Osteocyte (in vitro differentiated cells): ENCODE results near the gene TUBB2B. TPM values are rescaled to one million over a fixed set of nuclear protein-coding genes. Genes with fewer than 3 reads are reported as not detected.

Experiments
- DNase-seq: peaks from one replicate; pipeline ENCODE4 v3.0.0; 2021; ENCODE audit warnings: mixed read lengths; ENCODE audit not compliant: unreplicated experiment; ENCODE audit errors: extremely low spot score
- H3K27ac Mint-ChIP-seq: one replicate; pipeline ENCODE4 v1.8.0; 2021; ENCODE audit warnings: mild to moderate bottlenecking, mixed read lengths; ENCODE audit not compliant: unreplicated experiment
- H3K27me3 Mint-ChIP-seq: one replicate; pipeline ENCODE4 v1.8.0; 2021; ENCODE audit warnings: mixed read lengths; ENCODE audit not compliant: unreplicated experiment
- H3K36me3 Mint-ChIP-seq: one replicate; pipeline ENCODE4 v1.8.0; 2021; ENCODE audit warnings: mixed read lengths; ENCODE audit not compliant: unreplicated experiment
- H3K4me1 Mint-ChIP-seq: one replicate; pipeline ENCODE4 v1.8.0; 2021; ENCODE audit warnings: mixed read lengths; ENCODE audit not compliant: unreplicated experiment
- H3K4me3 Mint-ChIP-seq: one replicate; pipeline ENCODE4 v1.8.0; 2021; ENCODE audit warnings: mild to moderate bottlenecking, moderate library complexity, mixed read lengths; ENCODE audit not compliant: unreplicated experiment
- H3K9me3 Mint-ChIP-seq: one replicate; pipeline ENCODE4 v1.8.0; 2021; ENCODE audit warnings: mixed read lengths; ENCODE audit not compliant: unreplicated experiment
- CTCF ChIP-seq: fragments of 200-600 bp; sonication (generic); IDR thresholded peaks from 2 replicates; pipeline ENCODE4 v1.5.0; 2021; ENCODE audit warnings: antibody characterized with exemption, mild to moderate bottlenecking, moderate library complexity
- total RNA-seq: library from RNA; stranded (reverse); gene quantifications from 2 replicates; pipeline ENCODE4 v1.2.1, GENCODE V29; 2021

Gene TUBB2B
- total RNA-seq, 1 donor from 2014 or later, result 61.7 TPM

- Mint-ChIP-seq H3K9me3 (no peaks in the 10 kb centered on the region), H3K4me1 (peaks cover 26% of the 10 kb centered on the region), H3K27me3 (no peaks in the 10 kb centered on the region), H3K36me3 (peaks cover 8% of the 10 kb centered on the region), H3K4me3 (no peak overlapping the region), H3K27ac (no peak overlapping the region)
- TF ChIP-seq CTCF, result no peak
- no peak for DNase-seq
Observed at GRCh38 chr6:3261921-3262320, 34.5 kb upstream of the TUBB2B start.

- no peak for TF ChIP-seq CTCF
- Mint-ChIP-seq H3K9me3 (no peaks in the 10 kb centered on the region), H3K27me3 (no peaks in the 10 kb centered on the region), H3K4me1 (peaks cover 26% of the 10 kb centered on the region), H3K36me3 (peaks cover 8% of the 10 kb centered on the region), H3K27ac (peak overlapping the region; percentile 72), H3K4me3 (no peak overlapping the region)
- DNase-seq, result no peak
Observed at GRCh38 chr6:3261518-3261820, 34.0 kb upstream of the TUBB2B start.

- Mint-ChIP-seq H3K36me3 (peaks cover 8% of the 10 kb centered on the region), H3K4me3 (peak overlapping the region; percentile 61), H3K4me1 (peaks cover 26% of the 10 kb centered on the region), H3K27ac (peak overlapping the region; percentile 72), H3K27me3 (no peaks in the 10 kb centered on the region), H3K9me3 (no peaks in the 10 kb centered on the region)
- no peak for TF ChIP-seq CTCF
- DNase-seq, result no peak
Observed at GRCh38 chr6:3260772-3261517, 33.5 kb upstream of the TUBB2B start.

- TF ChIP-seq CTCF, result no peak
- Mint-ChIP-seq H3K27me3 (no peaks in the 10 kb centered on the region), H3K4me1 (peaks cover 26% of the 10 kb centered on the region), H3K9me3 (no peaks in the 10 kb centered on the region), H3K36me3 (peaks cover 8% of the 10 kb centered on the region), H3K4me3 (peak overlapping the region; percentile 61), H3K27ac (no peak overlapping the region)
- no peak for DNase-seq
Observed at GRCh38 chr6:3260296-3260695, 32.8 kb upstream of the TUBB2B start.

- no peaks in the 10 kb centered on the region for H3K27me3 Mint-ChIP-seq
- peak overlapping the region; percentile 91 for H3K27ac Mint-ChIP-seq
- no peak for TF ChIP-seq CTCF
- no peaks in the 10 kb centered on the region for H3K9me3 Mint-ChIP-seq
- peaks cover 3% of the 10 kb centered on the region for H3K36me3 Mint-ChIP-seq
- peak overlapping the region; percentile 91 for H3K4me3 Mint-ChIP-seq
- no peak for DNase-seq
- peaks cover 26% of the 10 kb centered on the region for H3K4me1 Mint-ChIP-seq
Observed at GRCh38 chr6:3259491-3259958, 32.1 kb upstream of the TUBB2B start.
